ENCODE data around the gene CRADD. TPM values are rescaled to one million over a fixed set of nuclear protein-coding genes. Genes with fewer than 3 reads are reported as not detected.

Gene CRADD
- total and polyA plus RNA-seq, 2 experiments from 2014 or later, result 18.6 to 21.5 TPM

DNA sequence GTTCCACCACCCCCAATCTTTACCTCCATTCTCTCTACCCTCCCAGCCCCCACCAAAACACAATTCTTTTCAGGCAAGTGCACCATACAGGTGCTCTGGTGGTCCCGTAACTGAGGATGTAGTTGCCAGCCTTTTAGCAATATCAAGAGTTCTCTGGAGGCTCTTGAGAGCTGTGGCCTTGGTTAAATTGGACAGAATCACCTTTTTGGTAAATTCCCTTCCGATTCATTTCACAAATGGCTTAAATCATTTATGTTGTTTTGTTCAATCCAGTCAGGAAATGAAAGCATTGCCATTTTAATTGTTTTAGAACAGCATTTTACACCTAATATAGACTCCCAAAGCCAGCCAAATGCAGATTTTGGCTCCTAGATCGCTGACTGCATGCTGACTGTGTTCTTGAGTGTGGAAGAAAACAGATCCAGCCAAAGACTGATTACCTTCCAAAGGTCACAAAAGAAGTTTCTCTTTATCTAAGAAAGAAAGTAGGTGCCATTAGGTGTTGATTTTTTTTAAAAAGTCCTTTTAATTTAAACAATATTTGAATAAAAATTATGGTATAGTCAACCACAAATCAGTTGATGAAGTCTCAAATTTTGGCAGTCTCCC lies 25.6 kb downstream of the CRADD start:
- Histone ChIP-seq H3K9ac (no peak overlapping the region), H3K79me2 (ENCODE audit: insufficient read depth) (no peaks in the 10 kb centered on the region), H3K36me3 (ENCODE audit: low read depth) (no peaks in the 10 kb centered on the region), H3K4me2 (ENCODE audit: unreplicated experiment) (no peak overlapping the region), H3K4me1 (ENCODE audit: insufficient read depth) (peaks cover 70% of the 10 kb centered on the region), H2AFZ (no peak overlapping the region), H4K20me1 (ENCODE audit: insufficient read depth) (no peaks in the 10 kb centered on the region), H3K4me3 (no peak overlapping the region), H3F3A (ENCODE audit: insufficient read depth) (peaks cover 61% of the 10 kb centered on the region), H3K27ac (no peak overlapping the region), H3K9me3 (ENCODE audit: low read depth) (no peaks in the 10 kb centered on the region), H3K27me3 (replicated peaks; ENCODE audit: insufficient read depth) (no peaks in the 10 kb centered on the region), H3K9me2 (ENCODE audit: insufficient read depth) (no peaks in the 10 kb centered on the region)
- peak; percentile 43 for DNase-seq
- in situ Hi-C loops (cut with MboI), result no loop called here
- TF ChIP-seq EZH2 (IDR thresholded peaks at IDR 0.05; ENCODE audit: insufficient read depth, poor library complexity, severe bottlenecking) (no peak), EZH2phosphoT487 (IDR thresholded peaks at IDR 0.05; ENCODE audit: insufficient read depth, low read depth) (no peak)
- WGBS, 2 experiments (ENCODE audit: low coverage in 1 of 2, low lambda C conversion rate in 2 of 2, missing lambda C conversion rate in 2 of 2), result 84 to 89% methylated on average over 3 of the region's 3 CpGs

DNA sequence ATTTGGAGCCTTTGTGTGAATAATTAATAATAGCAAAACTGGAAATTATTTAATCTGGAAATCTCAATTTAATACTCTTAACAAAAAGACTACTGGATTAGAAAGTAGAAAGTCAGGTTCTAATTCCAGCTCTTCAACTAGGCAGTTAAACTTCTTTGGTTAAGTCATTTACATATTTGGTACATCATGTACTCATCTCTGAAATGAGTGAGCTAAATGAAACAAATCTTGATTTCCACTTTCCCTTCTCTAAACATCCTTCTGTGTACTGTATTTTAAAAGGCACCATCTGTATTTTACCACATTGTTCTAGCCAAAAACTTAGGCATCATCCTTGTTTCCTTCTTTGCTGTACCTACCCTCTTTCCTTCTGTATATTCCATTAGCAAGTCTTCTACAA lies 26.9 kb downstream of the CRADD start:
- peaks cover 48% of the 10 kb centered on the region for H3F3A ChIP-seq (ENCODE audit: insufficient read depth)
- no peak overlapping the region for H3K9ac ChIP-seq
- H3K9me2 ChIP-seq (ENCODE audit: insufficient read depth), result no peaks in the 10 kb centered on the region
- H3K27me3 ChIP-seq (replicated peaks; ENCODE audit: insufficient read depth), result no peaks in the 10 kb centered on the region
- no peak overlapping the region for H3K4me2 ChIP-seq (ENCODE audit: unreplicated experiment)
- peaks cover 60% of the 10 kb centered on the region for H3K4me1 ChIP-seq (ENCODE audit: insufficient read depth)
- no peak for TF ChIP-seq EZH2 (IDR thresholded peaks at IDR 0.05; ENCODE audit: insufficient read depth, poor library complexity, severe bottlenecking)
- no peak for TF ChIP-seq EZH2phosphoT487 (IDR thresholded peaks at IDR 0.05; ENCODE audit: insufficient read depth, low read depth)
- in situ Hi-C loops (cut with MboI), result no loop called here
- no peaks in the 10 kb centered on the region for H4K20me1 ChIP-seq (ENCODE audit: insufficient read depth)
- H2AFZ ChIP-seq, result no peak overlapping the region
- no peak overlapping the region for H3K27ac ChIP-seq
- H3K9me3 ChIP-seq (ENCODE audit: low read depth), result no peaks in the 10 kb centered on the region
- no peaks in the 10 kb centered on the region for H3K36me3 ChIP-seq (ENCODE audit: low read depth)
- DNase-seq, result no peak
- no peaks in the 10 kb centered on the region for H3K79me2 ChIP-seq (ENCODE audit: insufficient read depth)
- H3K4me3 ChIP-seq, result no peak overlapping the region

DNA sequence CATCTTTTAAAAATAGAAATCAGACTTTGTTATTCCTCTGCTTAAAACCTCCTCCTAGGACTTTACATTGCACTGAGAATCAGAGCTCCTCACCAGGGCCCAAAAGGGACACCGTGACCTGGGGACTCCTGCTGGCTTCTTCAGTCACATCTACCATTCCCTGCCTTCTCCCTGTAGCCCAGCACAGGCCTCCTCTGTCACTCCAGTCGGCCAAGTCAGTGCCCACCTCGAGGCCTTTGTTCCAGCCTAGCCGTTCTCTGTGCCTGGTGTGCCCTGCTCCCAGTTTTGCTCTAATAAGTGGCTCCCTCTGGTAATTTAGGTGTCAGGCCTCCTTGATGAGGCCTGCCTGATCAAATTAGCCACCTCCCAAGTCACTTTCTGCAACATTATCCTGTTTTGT lies 27.4 kb downstream of the CRADD start:
- 96 to 100% methylated on average over 4 of the region's 4 CpGs for WGBS, 2 experiments (ENCODE audit: low coverage in 1 of 2, low lambda C conversion rate in 2 of 2, missing lambda C conversion rate in 2 of 2)
- Histone ChIP-seq H3K36me3 (ENCODE audit: low read depth) (no peaks in the 10 kb centered on the region), H3K4me2 (ENCODE audit: unreplicated experiment) (no peak overlapping the region), H3K9ac (no peak overlapping the region), H3K9me3 (ENCODE audit: low read depth) (no peaks in the 10 kb centered on the region), H4K20me1 (ENCODE audit: insufficient read depth) (no peaks in the 10 kb centered on the region), H3K9me2 (ENCODE audit: insufficient read depth) (no peaks in the 10 kb centered on the region), H3K27me3 (replicated peaks; ENCODE audit: insufficient read depth) (no peaks in the 10 kb centered on the region), H3K27ac (no peak overlapping the region), H3K79me2 (ENCODE audit: insufficient read depth) (no peaks in the 10 kb centered on the region), H2AFZ (no peak overlapping the region), H3K4me1 (ENCODE audit: insufficient read depth) (peaks cover 55% of the 10 kb centered on the region), H3K4me3 (no peak overlapping the region), H3F3A (ENCODE audit: insufficient read depth) (peaks cover 43% of the 10 kb centered on the region)
- in situ Hi-C loops (cut with MboI), result no loop called here
- DNase-seq, result no peak
- no peak for TF ChIP-seq EZH2 (IDR thresholded peaks at IDR 0.05; ENCODE audit: insufficient read depth, poor library complexity, severe bottlenecking)
- TF ChIP-seq EZH2phosphoT487 (IDR thresholded peaks at IDR 0.05; ENCODE audit: insufficient read depth, low read depth), result no peak

DNA sequence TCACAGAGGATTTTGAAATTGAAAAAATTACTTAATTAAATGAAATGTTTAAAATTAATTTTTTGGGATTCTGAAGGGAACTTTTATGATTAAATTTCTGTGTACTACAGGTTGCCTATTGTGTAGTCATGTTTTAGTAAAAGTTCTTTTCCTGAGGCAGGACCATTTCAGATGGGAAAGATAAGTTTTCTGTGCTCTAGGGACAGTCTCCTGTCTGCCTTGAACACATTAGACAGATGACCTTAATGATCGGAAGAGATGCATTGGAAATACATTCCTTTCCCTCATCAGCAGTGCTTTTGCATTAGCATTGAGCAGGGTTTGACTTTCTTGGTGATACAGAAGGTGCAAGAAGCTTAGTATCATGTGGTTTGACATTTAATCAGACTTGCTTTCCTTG lies 28.1 kb downstream of the CRADD start:
- DNase-seq, result no peak
- Histone ChIP-seq H4K20me1 (ENCODE audit: insufficient read depth) (no peaks in the 10 kb centered on the region), H3K79me2 (ENCODE audit: insufficient read depth) (no peaks in the 10 kb centered on the region), H3K9me3 (ENCODE audit: low read depth) (no peaks in the 10 kb centered on the region), H3K9ac (no peak overlapping the region), H3K9me2 (ENCODE audit: insufficient read depth) (no peaks in the 10 kb centered on the region), H3K27me3 (replicated peaks; ENCODE audit: insufficient read depth) (no peaks in the 10 kb centered on the region), H3K4me1 (ENCODE audit: insufficient read depth) (peaks cover 50% of the 10 kb centered on the region), H3F3A (ENCODE audit: insufficient read depth) (peaks cover 37% of the 10 kb centered on the region), H3K27ac (no peak overlapping the region), H3K4me3 (no peak overlapping the region), H2AFZ (no peak overlapping the region), H3K36me3 (ENCODE audit: low read depth) (no peaks in the 10 kb centered on the region), H3K4me2 (ENCODE audit: unreplicated experiment) (peak overlapping the region; percentile 49)
- 94 to 100% methylated on average over 1 of the region's 1 CpG for WGBS, 2 experiments (ENCODE audit: low coverage in 1 of 2, low lambda C conversion rate in 2 of 2, missing lambda C conversion rate in 2 of 2)
- TF ChIP-seq EZH2 (IDR thresholded peaks at IDR 0.05; ENCODE audit: insufficient read depth, poor library complexity, severe bottlenecking) (no peak), EZH2phosphoT487 (IDR thresholded peaks at IDR 0.05; ENCODE audit: insufficient read depth, low read depth) (no peak)
- in situ Hi-C loops (cut with MboI), result no loop called here

DNA sequence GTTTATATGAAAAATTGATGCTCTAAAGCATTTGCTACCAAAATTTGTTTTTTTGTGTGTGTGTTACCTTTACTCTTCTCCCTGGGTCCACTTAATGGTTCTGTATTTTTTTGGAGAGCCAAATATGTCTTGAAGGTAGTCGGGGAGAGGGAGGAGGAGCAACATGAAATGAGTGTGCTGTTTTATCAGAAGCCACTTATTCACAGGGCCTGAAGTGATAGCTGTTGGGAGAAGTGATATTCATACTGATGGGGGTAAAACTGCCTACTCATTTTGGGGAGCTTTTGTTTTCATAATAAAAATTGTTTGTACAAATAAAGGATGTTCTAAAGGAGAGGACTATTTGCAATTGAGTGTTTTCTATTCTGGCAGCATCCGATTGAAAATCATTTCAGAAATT lies 29.2 kb downstream of the CRADD start:
- Histone ChIP-seq H3K4me2 (ENCODE audit: unreplicated experiment) (peak overlapping the region; percentile 49), H3K27me3 (replicated peaks; ENCODE audit: insufficient read depth) (no peaks in the 10 kb centered on the region), H3K9me3 (ENCODE audit: low read depth) (no peaks in the 10 kb centered on the region), H3K4me1 (ENCODE audit: insufficient read depth) (peaks cover 41% of the 10 kb centered on the region), H3K4me3 (no peak overlapping the region), H3K36me3 (ENCODE audit: low read depth) (no peaks in the 10 kb centered on the region), H3K9ac (no peak overlapping the region), H3K79me2 (ENCODE audit: insufficient read depth) (no peaks in the 10 kb centered on the region), H3K9me2 (ENCODE audit: insufficient read depth) (no peaks in the 10 kb centered on the region), H2AFZ (peak overlapping the region; percentile 37; the same call in 1 of the 2 replicates), H4K20me1 (ENCODE audit: insufficient read depth) (no peaks in the 10 kb centered on the region), H3K27ac (peak overlapping the region; percentile 32), H3F3A (ENCODE audit: insufficient read depth) (peaks cover 26% of the 10 kb centered on the region)
- DNase-seq, result peak; percentile 24
- no peak for TF ChIP-seq EZH2 (IDR thresholded peaks at IDR 0.05; ENCODE audit: insufficient read depth, poor library complexity, severe bottlenecking)
- TF ChIP-seq EZH2phosphoT487 (IDR thresholded peaks at IDR 0.05; ENCODE audit: insufficient read depth, low read depth), result no peak
- in situ Hi-C loops (cut with MboI), result no loop called here
- 10 to 13% methylated on average over 2 of the region's 2 CpGs for WGBS, 2 experiments (ENCODE audit: low coverage in 1 of 2, low lambda C conversion rate in 2 of 2, missing lambda C conversion rate in 2 of 2)

Data from GM23248 (cell line).